Measurements from ENCODE around the gene RCBTB2. TPM values are rescaled to one million over a fixed set of nuclear protein-coding genes. Genes with fewer than 3 reads are reported as not detected.

The RCBTB2 gene
- total and polyA plus RNA-seq, 2 donors (not counting 3 experiments of a cell fraction or from before 2014, with no cell fraction given) = 10.7 to 12.6 TPM

- Histone ChIP-seq H3K9ac (replicated peaks; ENCODE audit: extremely low read depth, insufficient read depth, low read length) (no peak overlapping the region), H3K4me2 (ENCODE audit: insufficient read depth, low read length) (no peak overlapping the region), H2AFZ (ENCODE audit: low read depth, low read length) (peak overlapping the region; percentile 26), H3K4me1 (ENCODE audit: control insufficient read depth, extremely low read depth, insufficient read depth, low read length) (peaks cover 4% of the 10 kb centered on the region), H3K9me3 (replicated peaks; ENCODE audit: control insufficient read depth, insufficient read depth, low read length) (no peaks in the 10 kb centered on the region), H4K20me1 (replicated peaks; ENCODE audit: control insufficient read depth, extremely low read depth, insufficient read depth, low read length) (no peaks in the 10 kb centered on the region), H3K79me2 (ENCODE audit: control insufficient read depth, insufficient read depth, low read length) (no peaks in the 10 kb centered on the region), H3K36me3 (ENCODE audit: control insufficient read depth in 2 of 2, extremely low read depth in 1 of 2, insufficient read depth in 2 of 2, low read length in 2 of 2) (no peaks in the 10 kb centered on the region), H3K27ac (ENCODE audit: insufficient read depth, low read depth, low read length) (no peak overlapping the region), H3K27me3 (ENCODE audit: control insufficient read depth in 2 of 2, insufficient read depth in 2 of 2, low read length in 2 of 2) (peaks cover 0 to 4% of the 10 kb centered on the region in 2 experiments), H3K4me3 (replicated peaks in 1 of 3; ENCODE audit: insufficient read depth in 1 of 3, low read depth in 1 of 3, low read length in 3 of 3) (no peak overlapping the region), H3K9me1 (replicated peaks; ENCODE audit: control insufficient read depth, extremely low read depth, insufficient read depth, low read length) (no peaks in the 10 kb centered on the region)
- ChIA-PET POLR2A (interaction anchor here (0.6 to 1.0 kb wide), 4 partner anchors 47 to 245 kb away, joined by 3 to 6 read pairs (median 3); partner anchors contain the start of gene RCBTB2), CTCF (interaction anchor here (0.6 to 8.7 kb wide), 112 partner anchors 10 to 1814 kb away, joined by 3 to 393 read pairs (median 5); partner anchors contain the start of genes FNDC3A, ITM2B, LPAR6 and MED4)
- TF ChIP-seq MAX (IDR thresholded peaks at IDR 0.05; ENCODE audit: insufficient read depth, insufficient read length) (no peak), GATA2 (IDR thresholded peaks at IDR 0.05; ENCODE audit: insufficient read depth, insufficient read length, low read depth, low read length) (no peak), JUN (IDR thresholded peaks at IDR 0.05; ENCODE audit: borderline replicate concordance, insufficient read depth, insufficient read length, low read depth) (no peak), CTCF (IDR thresholded peaks at IDR 0.05; ENCODE audit: extremely low read depth in 1 of 2, insufficient read depth in 1 of 2, low read depth in 1 of 2, low read length in 2 of 2) (no peak), FOS (IDR thresholded peaks at IDR 0.05; ENCODE audit: borderline replicate concordance, insufficient read depth, low read length) (no peak), EZH2 (IDR thresholded peaks at IDR 0.05; ENCODE audit: borderline replicate concordance, low read depth, low read length, severe bottlenecking) (no peak), POLR2AphosphoS5 (IDR thresholded peaks at IDR 0.05; ENCODE audit: insufficient read depth, low read depth, low read length) (no peak), MYC (IDR thresholded peaks at IDR 0.05; ENCODE audit: low read depth, low read length) (no peak), POLR2A (IDR thresholded peaks at IDR 0.05; ENCODE audit: low read depth, low read length) (no peak)
- FAIRE-seq = no peak
- no peak for DNase-seq (ENCODE audit: low read depth, low spot score)
- no TSS peak for BruUV-seq (replicated peaks)
- intact Hi-C loops (cut with micrococcal nuclease) (no loop called here), dilution Hi-C loops (cut with MboI; ENCODE audit: extremely low pct_ligation_motif_present, low sequenced_read_pairs) (no loop called here)
Measured at GRCh38 chr13:48579165-48579918, 46.5 kb upstream of the RCBTB2 start.

All from endothelial cell of umbilical vein (primary cell).